Hematopoietic multipotent progenitor cell treated with erythropoietin and hydrocortisone succinate and interleukin-3 and kit ligand, for 8 days (in vitro differentiated cells): Measurements from ENCODE around the gene TNS3.
A peak's percentile ranks its signal among the peaks of the same experiment; 100 is the strongest.
"Not testable (repeated sequence)": the region's sequence is repeated elsewhere in the genome, so short reads cannot be mapped to it uniquely, and the experiment has no call there.

Experiments used
- DNase-seq: peaks from one replicate; pipeline ENCODE4 v3.0.0-alpha.2; 2015

TNS3 gene

GRCh38 chr7:47581804-47582763 is at the start of gene TNS3:
Gene TNS3, minus strand, starts transcription at chr7:47582111. Its CDS starts 142,475 bp downstream, at chr7:47439636.
- peak; percentile 44 for DNase-seq

GRCh38 chr7:47631711-47632110 is 49.8 kb upstream of the TNS3 start:
- DNase-seq, result no peak

GRCh38 chr7:47627580-47628283 is 45.8 kb upstream of the TNS3 start:
- DNase-seq, result no peak

GRCh38 chr7:47625861-47626715 is 44.2 kb upstream of the TNS3 start:
- DNase-seq, result no peak

GRCh38 chr7:47624689-47625088 is 42.8 kb upstream of the TNS3 start:
- DNase-seq, result no peak

- no peak for DNase-seq
Measured at GRCh38 chr7:47622946-47623640, 41.2 kb upstream of the TNS3 start.

- no peak for DNase-seq
Measured at GRCh38 chr7:47622586-47622945, 40.7 kb upstream of the TNS3 start.

- DNase-seq, result no peak
Measured at GRCh38 chr7:47621979-47622561, 40.2 kb upstream of the TNS3 start.

GRCh38 chr7:47621347-47621746 is 39.4 kb upstream of the TNS3 start:
- DNase-seq, result no peak

GRCh38 chr7:47619806-47620205 is 37.9 kb upstream of the TNS3 start:
- no peak for DNase-seq

- DNase-seq, result no peak
Measured at GRCh38 chr7:47617131-47617530, 35.2 kb upstream of the TNS3 start.

- DNase-seq, result no peak
Measured at GRCh38 chr7:47614450-47614849, 32.5 kb upstream of the TNS3 start.

GRCh38 chr7:47611045-47611511 is 29.2 kb upstream of the TNS3 start:
- DNase-seq, result no peak

- DNase-seq, result no peak
Measured at GRCh38 chr7:47610506-47611044, 28.7 kb upstream of the TNS3 start.

- DNase-seq, result no peak
Measured at GRCh38 chr7:47609803-47610452, 28.0 kb upstream of the TNS3 start.

- not testable (repeated sequence) for DNase-seq
Measured at GRCh38 chr7:47606593-47607046, 24.7 kb upstream of the TNS3 start.

GRCh38 chr7:47605816-47606575 is 24.1 kb upstream of the TNS3 start:
- no peak for DNase-seq

GRCh38 chr7:47604496-47604890 is 22.6 kb upstream of the TNS3 start:
- no peak for DNase-seq

- not testable (repeated sequence) for DNase-seq
Measured at GRCh38 chr7:47603514-47604255, 21.8 kb upstream of the TNS3 start.
